Loucy (cell line): Measurements from ENCODE around the gene TEX19.

Source experiments
- EZH2phosphoT487 ChIP-seq: fragments of 200-600 bp; IDR thresholded peaks from 2 replicates; pipeline ENCODE4 v1.6.1; 2018; ENCODE audit warnings: antibody characterized with exemption, mild to moderate bottlenecking, moderate library complexity, borderline replicate concordance
- TF ChIP-seq, protein P1 (sequence below): fragments of 200-600 bp; sonication (generic); conservative IDR thresholded peaks from 2 replicates; pipeline ENCODE4 v1.5.1; 2014; ENCODE audit warnings: mild to moderate bottlenecking, antibody characterized with exemption, low read length

DNA sequence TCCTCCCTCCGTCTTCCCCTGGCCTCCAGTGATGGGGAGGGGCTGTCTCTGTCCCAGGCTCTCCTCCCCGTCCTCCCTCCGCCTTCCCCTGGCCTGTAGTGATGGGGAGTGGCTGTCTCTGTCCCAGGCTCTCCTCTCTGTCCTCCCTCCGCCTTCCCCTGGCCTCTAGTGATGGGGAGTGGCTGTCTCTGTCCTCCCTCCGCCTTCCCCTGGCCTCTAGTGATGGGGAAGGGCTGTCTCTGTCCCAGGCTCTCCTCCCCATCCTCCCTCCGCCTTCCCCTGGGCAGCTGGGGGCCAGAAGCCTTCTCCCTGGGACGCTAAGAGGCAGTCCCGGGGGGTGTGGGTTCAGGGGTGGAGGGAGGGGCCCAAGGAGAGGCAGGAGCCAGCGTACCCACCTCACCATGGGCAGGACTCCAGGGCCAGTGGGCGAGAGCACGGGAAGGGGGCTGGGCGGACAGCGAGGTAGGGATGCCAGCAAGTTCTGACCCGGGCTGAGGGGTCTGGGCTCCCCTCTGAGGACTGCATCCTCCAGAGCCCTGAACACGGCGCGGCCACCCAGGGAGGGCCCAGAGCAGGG, 27.3 kb downstream of the TEX19 start:
- TF ChIP-seq, protein P1, sequence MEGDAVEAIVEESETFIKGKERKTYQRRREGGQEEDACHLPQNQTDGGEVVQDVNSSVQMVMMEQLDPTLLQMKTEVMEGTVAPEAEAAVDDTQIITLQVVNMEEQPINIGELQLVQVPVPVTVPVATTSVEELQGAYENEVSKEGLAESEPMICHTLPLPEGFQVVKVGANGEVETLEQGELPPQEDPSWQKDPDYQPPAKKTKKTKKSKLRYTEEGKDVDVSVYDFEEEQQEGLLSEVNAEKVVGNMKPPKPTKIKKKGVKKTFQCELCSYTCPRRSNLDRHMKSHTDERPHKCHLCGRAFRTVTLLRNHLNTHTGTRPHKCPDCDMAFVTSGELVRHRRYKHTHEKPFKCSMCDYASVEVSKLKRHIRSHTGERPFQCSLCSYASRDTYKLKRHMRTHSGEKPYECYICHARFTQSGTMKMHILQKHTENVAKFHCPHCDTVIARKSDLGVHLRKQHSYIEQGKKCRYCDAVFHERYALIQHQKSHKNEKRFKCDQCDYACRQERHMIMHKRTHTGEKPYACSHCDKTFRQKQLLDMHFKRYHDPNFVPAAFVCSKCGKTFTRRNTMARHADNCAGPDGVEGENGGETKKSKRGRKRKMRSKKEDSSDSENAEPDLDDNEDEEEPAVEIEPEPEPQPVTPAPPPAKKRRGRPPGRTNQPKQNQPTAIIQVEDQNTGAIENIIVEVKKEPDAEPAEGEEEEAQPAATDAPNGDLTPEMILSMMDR: no peak
- no peak for TF ChIP-seq EZH2phosphoT487
